DOHH2 (cell line): ENCODE data around the gene STK17A.

ENCODE experiments used
- H3F3A ChIP-seq: fragments of 200-600 bp; sonication (generic), shearing (Covaris generic); 2 replicates; pipeline ENCODE4 v1.6.0; 2016; ENCODE audit warnings: antibody characterized with exemption, mild to moderate bottlenecking; ENCODE audit not compliant: control insufficient read depth, insufficient read depth
- H3K27ac ChIP-seq: fragments of 200-600 bp; sonication (generic); 2 replicates; pipeline ENCODE4 v1.5.1; 2014; ENCODE audit warnings: low read depth, mild to moderate bottlenecking, low read length, moderate library complexity
- H3K27me3 ChIP-seq: fragments of 200-600 bp; sonication (generic); 2 replicates; pipeline ENCODE4 v1.6.1; 2014; ENCODE audit warnings: mild to moderate bottlenecking, low read length, mixed read lengths; ENCODE audit not compliant: control insufficient read depth
- H3K36me3 ChIP-seq: fragments of 200-600 bp; sonication (generic); 2 replicates; pipeline ENCODE4 v1.6.1; 2014; ENCODE audit warnings: mild to moderate bottlenecking, low read length, moderate library complexity, mixed read lengths; ENCODE audit not compliant: control insufficient read depth
- H3K4me1 ChIP-seq: fragments of 200-600 bp; sonication (generic); 2 replicates; pipeline ENCODE4 v1.6.1; 2014; ENCODE audit warnings: mild to moderate bottlenecking, low read length, mixed read lengths; ENCODE audit not compliant: control insufficient read depth
- H3K4me2 ChIP-seq: fragments of 200-600 bp; sonication (generic); 2 replicates; pipeline ENCODE4 v1.6.0; 2014; ENCODE audit warnings: mild to moderate bottlenecking, low read length, moderate library complexity
- H3K4me3 ChIP-seq: fragments of 200-600 bp; sonication (generic); 2 replicates; pipeline ENCODE4 v1.5.1; 2014; ENCODE audit warnings: mild to moderate bottlenecking, low read length, mixed read lengths
- H3K79me2 ChIP-seq: fragments of 200-600 bp; sonication (generic); 2 replicates; pipeline ENCODE4 v1.6.1; 2014; ENCODE audit warnings: mild to moderate bottlenecking, low read length, mixed read lengths; ENCODE audit not compliant: control insufficient read depth
- H3K9me2 ChIP-seq: fragments of 200-600 bp; sonication (generic); replicated peaks from 2 replicates; pipeline ENCODE4 v1.6.1; 2014; ENCODE audit warnings: mild to moderate bottlenecking, low read length, mixed read lengths; ENCODE audit not compliant: control insufficient read depth
- H3K9me3 ChIP-seq: fragments of 200-600 bp; sonication (generic); 2 replicates; pipeline ENCODE4 v1.6.1; 2014; ENCODE audit warnings: antibody characterized with exemption, low read length, mixed read lengths; ENCODE audit not compliant: control insufficient read depth, insufficient read depth
- H4K20me1 ChIP-seq: fragments of 200-600 bp; sonication (generic); 2 replicates; pipeline ENCODE4 v1.6.0; 2014; ENCODE audit warnings: low read depth, mild to moderate bottlenecking, antibody characterized with exemption, low read length, moderate library complexity; ENCODE audit not compliant: control insufficient read depth, insufficient read depth
- EZH2phosphoT487 ChIP-seq: fragments of 200-600 bp; sonication (generic); IDR thresholded peaks from 2 replicates; pipeline ENCODE4 v1.6.1; 2017; ENCODE audit warnings: borderline replicate concordance, mild to moderate bottlenecking, antibody characterized with exemption, low read length, moderate library complexity, mixed read lengths
- TF ChIP-seq, protein P1 (sequence below): fragments of 200-600 bp; sonication (generic); IDR thresholded peaks from one replicate; pipeline ENCODE4 v1.5.1; 2014; ENCODE audit warnings: antibody characterized with exemption, mild to moderate bottlenecking, low read depth, low read length; ENCODE audit not compliant: poor library complexity, severe bottlenecking

The STK17A gene

GRCh38 chr7:43535810-43536585 lies 46.9 kb upstream of the STK17A start:
- no peaks in the 10 kb centered on the region for H3K36me3 ChIP-seq
- H4K20me1 ChIP-seq, result no peaks in the 10 kb centered on the region
- H3K9me2 ChIP-seq, result no peaks in the 10 kb centered on the region
- H3F3A ChIP-seq, result no peaks in the 10 kb centered on the region
- peaks cover 17% of the 10 kb centered on the region for H3K27me3 ChIP-seq
- no peaks in the 10 kb centered on the region for H3K4me1 ChIP-seq
- TF ChIP-seq, protein P1, sequence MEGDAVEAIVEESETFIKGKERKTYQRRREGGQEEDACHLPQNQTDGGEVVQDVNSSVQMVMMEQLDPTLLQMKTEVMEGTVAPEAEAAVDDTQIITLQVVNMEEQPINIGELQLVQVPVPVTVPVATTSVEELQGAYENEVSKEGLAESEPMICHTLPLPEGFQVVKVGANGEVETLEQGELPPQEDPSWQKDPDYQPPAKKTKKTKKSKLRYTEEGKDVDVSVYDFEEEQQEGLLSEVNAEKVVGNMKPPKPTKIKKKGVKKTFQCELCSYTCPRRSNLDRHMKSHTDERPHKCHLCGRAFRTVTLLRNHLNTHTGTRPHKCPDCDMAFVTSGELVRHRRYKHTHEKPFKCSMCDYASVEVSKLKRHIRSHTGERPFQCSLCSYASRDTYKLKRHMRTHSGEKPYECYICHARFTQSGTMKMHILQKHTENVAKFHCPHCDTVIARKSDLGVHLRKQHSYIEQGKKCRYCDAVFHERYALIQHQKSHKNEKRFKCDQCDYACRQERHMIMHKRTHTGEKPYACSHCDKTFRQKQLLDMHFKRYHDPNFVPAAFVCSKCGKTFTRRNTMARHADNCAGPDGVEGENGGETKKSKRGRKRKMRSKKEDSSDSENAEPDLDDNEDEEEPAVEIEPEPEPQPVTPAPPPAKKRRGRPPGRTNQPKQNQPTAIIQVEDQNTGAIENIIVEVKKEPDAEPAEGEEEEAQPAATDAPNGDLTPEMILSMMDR, result no peak
- TF ChIP-seq EZH2phosphoT487, result no peak
- H3K79me2 ChIP-seq, result no peaks in the 10 kb centered on the region
- H3K27ac ChIP-seq, result no peak overlapping the region
- no peaks in the 10 kb centered on the region for H3K9me3 ChIP-seq
- no peak overlapping the region for H3K4me2 ChIP-seq
- H3K4me3 ChIP-seq, result no peak overlapping the region

GRCh38 chr7:43536773-43537172 lies 46.1 kb upstream of the STK17A start:
- H3K9me3 ChIP-seq, result no peaks in the 10 kb centered on the region
- no peaks in the 10 kb centered on the region for H3K79me2 ChIP-seq
- H3K4me1 ChIP-seq, result no peaks in the 10 kb centered on the region
- H3K9me2 ChIP-seq, result no peaks in the 10 kb centered on the region
- H3K4me2 ChIP-seq, result no peak overlapping the region
- H3K4me3 ChIP-seq, result no peak overlapping the region
- H3K27ac ChIP-seq, result no peak overlapping the region
- H4K20me1 ChIP-seq, result no peaks in the 10 kb centered on the region
- no peaks in the 10 kb centered on the region for H3K36me3 ChIP-seq
- peaks cover 19% of the 10 kb centered on the region for H3K27me3 ChIP-seq
- no peaks in the 10 kb centered on the region for H3F3A ChIP-seq
- TF ChIP-seq, protein P1, result no peak
- TF ChIP-seq EZH2phosphoT487, result no peak

DNA sequence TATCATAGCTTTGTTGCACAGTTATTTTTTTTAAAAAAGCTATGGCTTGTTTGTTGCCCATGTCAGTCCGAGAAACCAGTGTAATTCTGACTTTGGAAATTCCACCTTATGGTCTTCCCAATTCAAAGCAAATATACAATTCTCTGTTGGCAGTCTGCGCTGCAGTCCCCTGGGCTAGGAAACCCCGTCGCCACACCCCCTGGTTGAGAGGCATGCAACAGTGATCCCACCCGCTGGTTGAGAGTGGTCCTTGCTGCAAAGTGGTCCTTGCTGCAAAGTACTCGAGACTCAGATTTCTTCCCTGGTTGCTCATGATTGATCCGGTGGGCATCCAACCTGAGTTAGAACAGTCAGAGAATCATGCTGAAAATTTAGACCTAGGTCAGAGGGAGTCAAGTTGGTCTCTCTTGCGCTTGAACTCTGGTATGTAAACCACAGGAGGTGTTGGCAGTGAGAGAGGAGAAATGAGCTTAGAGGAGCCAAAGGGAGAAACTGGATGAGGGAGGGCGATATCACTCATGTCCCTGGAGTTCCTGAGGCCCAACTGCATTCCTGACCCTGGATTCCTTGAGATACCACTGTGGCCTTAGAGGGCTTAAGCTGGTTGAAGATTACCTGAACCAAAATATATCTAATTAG lies 45.0 kb upstream of the STK17A start:
- Histone ChIP-seq H3K79me2 (no peaks in the 10 kb centered on the region), H4K20me1 (no peaks in the 10 kb centered on the region), H3K4me3 (no peak overlapping the region), H3K36me3 (no peaks in the 10 kb centered on the region), H3K4me1 (no peaks in the 10 kb centered on the region), H3K9me3 (no peaks in the 10 kb centered on the region), H3K27me3 (peaks cover 19% of the 10 kb centered on the region), H3F3A (no peaks in the 10 kb centered on the region), H3K4me2 (no peak overlapping the region), H3K27ac (no peak overlapping the region), H3K9me2 (no peaks in the 10 kb centered on the region)
- TF ChIP-seq, protein P1, result no peak
- TF ChIP-seq EZH2phosphoT487, result no peak
